Activated CD4-positive, alpha-beta memory T cell treated with anti-CD3 and anti-CD28 coated beads, Interleukin-2, amount 10 ng/mL, durations not matched to agents 7 days and 5 days (primary cell): Measurements from ENCODE around the gene AIFM2. TPM values are rescaled to one million over a fixed set of nuclear protein-coding genes. Genes with fewer than 3 reads are reported as not detected.
"Not testable (repeated sequence)": the region's sequence is repeated elsewhere in the genome, so short reads cannot be mapped to it uniquely, and the experiment has no call there.

ENCODE experiments used
- CTCF ChIA-PET: fragments of 350-600 bp; sonication (Branson Sonifier 250); formaldehyde crosslinking; loops from one replicate; lab custom pipeline; 2021; ENCODE audit warnings: antibody characterized with exemption, inconsistent platforms; lab: Charles Lee
- POLR2A ChIA-PET: fragments of 350-600 bp; sonication (Branson Sonifier 250); formaldehyde crosslinking; loops from one replicate; lab custom pipeline; 2021; ENCODE audit warnings: antibody characterized with exemption; lab: Charles Lee
- DNase-seq: peaks from one replicate; pipeline ENCODE4 v3.0.0-alpha.2; 2020
- H3K27ac Mint-ChIP-seq: one replicate; pipeline ENCODE4 v1.8.0; 2021; ENCODE audit warnings: mild to moderate bottlenecking, mixed read lengths
- H3K27me3 Mint-ChIP-seq: one replicate; pipeline ENCODE4 v1.8.0; 2021; ENCODE audit warnings: mixed read lengths
- H3K36me3 Mint-ChIP-seq: one replicate; pipeline ENCODE4 v1.8.0; 2021; ENCODE audit warnings: low read depth, mixed read lengths
- H3K4me1 Mint-ChIP-seq: one replicate; pipeline ENCODE4 v1.8.0; 2021; ENCODE audit warnings: mixed read lengths
- H3K4me3 Mint-ChIP-seq: one replicate; pipeline ENCODE4 v1.8.0; 2021; ENCODE audit warnings: mild to moderate bottlenecking, mixed read lengths
- H3K9me3 Mint-ChIP-seq: one replicate; pipeline ENCODE4 v1.8.0; 2021; ENCODE audit warnings: mixed read lengths
- total RNA-seq, 2 experiments: library from RNA; stranded (reverse); gene quantifications; one replicate each; pipeline ENCODE4 v1.2.3, GENCODE V29; 2021

Gene AIFM2
- total RNA-seq, 2 experiments from 2014 or later = 3.7 to 3.8 TPM

DNA sequence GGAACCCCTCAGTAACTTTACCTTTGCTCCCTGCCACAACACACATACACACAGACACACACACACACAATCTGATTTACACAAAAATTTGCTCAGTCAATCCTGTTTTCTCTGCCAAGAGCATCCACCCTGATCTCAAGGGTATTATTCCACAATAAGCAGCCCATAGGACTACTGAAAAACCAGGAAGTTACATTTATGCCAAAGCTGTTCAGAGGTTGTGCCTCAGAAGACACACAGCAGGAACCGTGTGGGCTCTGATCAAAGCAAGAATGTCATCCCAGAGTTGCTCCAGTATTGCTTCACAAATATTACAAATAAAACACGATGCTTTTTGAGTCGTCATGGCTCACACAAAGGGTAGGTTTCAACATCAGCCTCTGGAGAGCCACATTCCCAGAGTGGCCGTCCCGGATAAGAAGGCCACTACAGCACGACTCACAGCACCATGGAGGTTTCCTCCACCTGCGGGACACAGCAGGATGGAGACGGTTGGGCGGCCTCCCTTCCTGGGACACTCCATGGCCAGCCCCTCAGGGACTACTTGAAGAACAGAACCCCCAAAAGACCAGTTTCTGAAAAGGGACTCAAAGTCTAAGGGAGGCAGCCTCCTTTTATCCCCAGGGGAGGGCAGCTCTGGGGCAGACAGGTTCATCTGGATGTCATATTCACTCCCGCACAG, 1.6 kb downstream of the AIFM2 start:
- Mint-ChIP-seq H3K36me3 (no peaks in the 10 kb centered on the region), H3K4me3 (no peak overlapping the region), H3K27ac (no peak overlapping the region), H3K9me3 (no peaks in the 10 kb centered on the region), H3K27me3 (no peaks in the 10 kb centered on the region), H3K4me1 (peaks cover 25% of the 10 kb centered on the region)
- ChIA-PET CTCF (interaction anchor here (2.0 kb wide), 1 partner anchor 15 kb away, joined by 10 read pairs; the partner anchor contains the start of gene TYSND1), POLR2A (no interaction called here)
- DNase-seq = no peak

DNA sequence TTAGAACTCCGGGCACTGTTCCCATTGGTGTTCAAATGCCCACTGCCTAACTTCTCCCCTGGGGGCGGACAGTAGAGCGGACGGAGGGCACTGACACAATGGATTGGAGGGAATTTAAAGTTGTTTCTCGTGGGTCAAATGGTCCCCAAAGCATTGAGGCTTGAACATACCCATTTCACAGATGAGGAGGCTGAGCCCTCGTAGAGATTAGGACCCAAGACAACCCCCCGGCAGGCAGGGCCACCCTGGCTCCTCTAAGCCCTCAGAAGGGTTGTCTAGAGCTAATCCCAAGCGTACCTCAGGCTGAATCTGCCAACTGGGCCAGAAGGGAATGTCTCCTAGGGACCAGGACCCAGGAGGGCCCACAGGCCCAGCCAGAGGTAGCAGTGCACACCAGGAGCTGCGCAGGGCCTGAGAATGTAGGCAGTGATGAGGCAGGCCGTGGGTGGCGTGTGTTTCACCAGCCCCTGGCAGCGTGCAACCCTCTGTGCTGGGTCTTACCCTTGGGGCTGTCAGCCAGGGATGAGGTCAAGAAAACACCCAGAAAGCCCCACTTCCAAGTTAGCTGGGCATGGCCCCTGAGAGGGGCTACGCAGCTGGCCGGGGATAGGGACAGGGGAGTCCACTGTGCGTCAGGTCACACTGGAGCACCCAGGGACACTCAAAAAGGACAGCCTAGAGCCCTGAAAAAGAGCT, 5.8 kb downstream of the AIFM2 start:
- H3K4me1 Mint-ChIP-seq = peaks cover 10% of the 10 kb centered on the region
- H3K27me3 Mint-ChIP-seq = no peaks in the 10 kb centered on the region
- no peak for DNase-seq
- no peak overlapping the region for H3K27ac Mint-ChIP-seq
- no peaks in the 10 kb centered on the region for H3K9me3 Mint-ChIP-seq
- no peak overlapping the region for H3K4me3 Mint-ChIP-seq
- no peaks in the 10 kb centered on the region for H3K36me3 Mint-ChIP-seq
- ChIA-PET POLR2A (interaction anchor here (1.0 to 1.7 kb wide), 2 partner anchors 19 to 34 kb away, joined by 3 to 5 read pairs; partner anchors contain the start of gene TYSND1), CTCF (interaction anchor here (1.1 kb wide), 1 partner anchor 11 kb away, joined by 4 read pairs; no protein-coding TSS in a partner anchor)

DNA sequence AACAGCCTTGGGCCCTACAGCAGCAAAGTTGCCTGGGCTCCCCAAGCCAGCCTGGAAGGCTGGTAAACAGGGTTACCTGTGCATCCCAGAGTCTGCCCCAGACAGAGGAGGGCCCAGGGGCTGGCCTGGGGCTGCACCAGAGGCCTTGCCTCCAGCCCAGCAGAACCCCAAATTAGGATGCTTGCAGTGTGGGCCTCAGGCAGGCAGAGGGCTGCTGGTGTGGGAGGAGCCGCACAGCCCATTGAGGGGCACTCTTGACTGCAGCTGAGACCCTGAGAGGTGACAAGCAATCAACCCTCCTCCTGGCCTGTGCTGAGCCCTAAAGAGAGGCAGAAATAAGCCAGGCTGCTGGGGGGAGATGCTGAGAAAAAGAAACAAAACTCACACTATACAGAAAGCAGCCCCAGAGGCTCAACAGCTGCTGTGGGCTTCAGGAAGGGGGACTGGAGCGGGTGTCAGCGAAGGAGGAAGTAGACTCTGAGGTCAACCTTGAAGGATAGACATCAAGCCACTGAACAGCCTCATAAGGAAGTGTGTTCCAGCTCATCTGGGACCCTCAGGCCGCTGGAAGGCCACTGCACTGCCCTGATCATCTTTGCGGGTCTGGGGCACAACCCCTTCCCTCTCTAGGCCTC, 6.6 kb downstream of the AIFM2 start:
- POLR2A ChIA-PET = interaction anchor here (1.0 kb wide), 1 partner anchor 33 kb away, joined by 3 read pairs; no protein-coding TSS in a partner anchor
- Mint-ChIP-seq H3K4me3 (no peak overlapping the region), H3K36me3 (no peaks in the 10 kb centered on the region), H3K27ac (no peak overlapping the region), H3K4me1 (peaks cover 7% of the 10 kb centered on the region), H3K27me3 (no peaks in the 10 kb centered on the region), H3K9me3 (no peaks in the 10 kb centered on the region)
- DNase-seq = no peak
- CTCF ChIA-PET = interaction anchor here (0.7 to 1.1 kb wide), 2 partner anchors 10 to 20 kb away, joined by 3 to 4 read pairs; partner anchors contain the start of gene TYSND1

DNA sequence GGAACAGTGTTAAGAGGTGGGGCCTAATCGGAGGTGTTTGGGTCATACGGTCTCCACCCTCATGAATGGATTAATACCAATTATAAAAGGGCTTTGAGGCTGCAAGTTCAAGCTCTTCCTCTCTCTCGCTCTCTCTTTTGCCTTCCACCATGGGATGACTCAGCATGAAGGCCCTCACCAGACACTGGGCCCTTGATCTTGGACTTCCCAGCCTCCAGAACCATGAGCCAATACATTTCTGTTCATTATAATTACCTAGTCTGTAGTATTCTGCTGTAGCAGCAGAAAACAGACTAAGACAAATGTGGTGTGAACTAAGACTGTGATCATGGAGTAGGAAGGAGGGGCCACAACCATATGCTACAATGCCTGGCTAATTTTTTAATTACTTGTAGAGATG, 7.7 kb downstream of the AIFM2 start:
- no peak for DNase-seq
- H3K27ac Mint-ChIP-seq = no peak overlapping the region
- no peaks in the 10 kb centered on the region for H3K9me3 Mint-ChIP-seq
- H3K27me3 Mint-ChIP-seq = no peaks in the 10 kb centered on the region
- no peak overlapping the region for H3K4me3 Mint-ChIP-seq
- CTCF ChIA-PET = interaction anchor here (0.7 to 1.7 kb wide), 2 partner anchors 9 to 19 kb away, joined by 3 to 11 read pairs; no protein-coding TSS in a partner anchor
- no peaks in the 10 kb centered on the region for H3K36me3 Mint-ChIP-seq
- POLR2A ChIA-PET = no interaction called here
- H3K4me1 Mint-ChIP-seq = peaks cover 2% of the 10 kb centered on the region

DNA sequence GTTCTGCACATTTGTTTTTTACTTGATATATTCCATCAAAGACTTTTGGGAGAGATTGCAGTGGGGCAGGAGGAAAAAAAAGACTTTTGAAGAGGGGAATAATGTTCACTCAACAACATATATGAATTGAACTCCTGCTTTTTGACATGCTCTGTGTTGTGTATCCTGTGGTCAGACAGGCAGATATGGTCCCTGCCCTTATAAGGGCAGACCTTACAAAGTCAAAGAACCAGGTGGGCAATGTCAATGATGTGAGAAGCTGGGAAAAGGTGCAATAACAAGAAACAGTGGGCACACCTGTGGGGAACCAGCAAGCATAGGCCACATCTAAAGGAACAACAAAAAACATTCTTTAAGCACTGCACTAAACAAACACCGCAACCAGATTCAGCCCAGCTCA, 8.2 kb downstream of the AIFM2 start:
- no peak overlapping the region for H3K27ac Mint-ChIP-seq
- no peaks in the 10 kb centered on the region for H3K36me3 Mint-ChIP-seq
- no peaks in the 10 kb centered on the region for H3K9me3 Mint-ChIP-seq
- no peaks in the 10 kb centered on the region for H3K27me3 Mint-ChIP-seq
- ChIA-PET POLR2A (no interaction called here), CTCF (interaction anchor here (1.7 kb wide), 1 partner anchor 9 kb away, joined by 11 read pairs; no protein-coding TSS in a partner anchor)
- H3K4me3 Mint-ChIP-seq = no peak overlapping the region
- no peak for DNase-seq
- peaks cover 2% of the 10 kb centered on the region for H3K4me1 Mint-ChIP-seq

DNA sequence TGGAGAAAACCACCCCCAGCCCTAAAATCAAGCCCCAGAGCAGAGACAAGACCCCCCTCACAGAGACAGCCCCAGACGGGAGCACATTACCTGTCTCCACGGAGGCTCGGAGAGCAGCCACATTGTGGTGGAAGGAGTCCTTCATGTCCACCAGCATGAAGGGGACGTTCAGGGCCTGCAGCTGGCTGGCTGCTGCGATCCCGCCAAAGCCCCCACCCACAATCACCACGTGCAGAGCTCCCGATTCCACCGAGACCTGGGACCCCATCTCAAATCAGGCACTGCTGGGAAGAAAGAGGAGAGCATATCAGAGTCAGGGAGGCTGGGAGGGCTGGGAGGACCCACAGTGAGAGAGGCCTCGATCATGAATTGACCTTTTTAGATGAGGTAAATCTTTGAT, 8.8 kb downstream of the AIFM2 start:
- Mint-ChIP-seq H3K9me3 (no peaks in the 10 kb centered on the region), H3K4me3 (no peak overlapping the region), H3K4me1 (peaks cover 2% of the 10 kb centered on the region), H3K27ac (no peak overlapping the region), H3K36me3 (no peaks in the 10 kb centered on the region), H3K27me3 (no peaks in the 10 kb centered on the region)
- CTCF ChIA-PET = interaction anchor here (1.7 to 2.0 kb wide), 2 partner anchors 8 to 22 kb away, joined by 7 to 11 read pairs; partner anchors contain the start of gene TYSND1
- DNase-seq = no peak
- POLR2A ChIA-PET = no interaction called here

DNA sequence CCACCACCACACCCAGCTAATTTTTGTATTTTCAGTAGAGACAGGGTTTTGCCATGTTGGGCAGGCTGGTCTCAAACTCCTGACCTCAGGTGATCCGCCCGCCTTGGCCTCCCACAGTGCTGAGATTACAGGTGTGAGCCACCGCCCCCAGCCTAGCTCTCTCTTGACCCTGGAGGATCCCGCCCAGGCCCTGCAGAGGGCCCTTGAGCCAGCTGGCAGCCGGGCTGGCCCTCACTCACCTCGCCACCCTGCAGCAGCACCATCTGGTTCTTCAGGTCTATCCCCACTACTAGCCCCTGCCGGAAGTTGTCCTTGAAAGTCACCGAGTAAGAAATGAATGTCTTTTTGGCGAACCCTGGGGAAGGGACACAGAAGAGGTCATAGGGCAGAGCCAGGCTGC, 9.5 kb downstream of the AIFM2 start:
- H3K4me3 Mint-ChIP-seq, POLR2A ChIA-PET, H3K27ac Mint-ChIP-seq, DNase-seq, H3K9me3 Mint-ChIP-seq, H3K36me3 Mint-ChIP-seq, H3K27me3 Mint-ChIP-seq, H3K4me1 Mint-ChIP-seq: not testable (repeated sequence)
- CTCF ChIA-PET = interaction anchor here (2.0 kb wide), 1 partner anchor 23 kb away, joined by 7 read pairs; the partner anchor contains the start of gene TYSND1

DNA sequence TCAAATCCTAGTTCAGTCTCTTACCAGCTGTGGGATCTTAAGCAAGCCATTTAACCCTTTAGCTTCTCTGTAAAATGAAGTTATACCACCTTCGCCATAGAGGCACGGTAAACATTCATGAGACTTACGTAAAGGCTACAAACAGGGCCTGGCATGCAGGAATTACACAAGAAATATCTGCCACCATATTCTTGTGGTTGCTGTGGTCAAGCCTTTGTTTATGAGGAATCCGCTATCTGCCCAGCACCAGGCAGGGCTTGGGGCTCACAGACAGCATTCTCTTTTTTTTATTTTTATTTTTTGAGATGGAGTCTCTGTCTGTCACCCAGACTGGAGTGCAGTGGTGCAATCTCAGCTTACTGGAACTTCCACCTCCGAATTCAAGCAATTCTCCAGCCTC, 9.9 kb downstream of the AIFM2 start:
- POLR2A ChIA-PET = no interaction called here
- H3K4me3 Mint-ChIP-seq = no peak overlapping the region
- no peaks in the 10 kb centered on the region for H3K36me3 Mint-ChIP-seq
- H3K9me3 Mint-ChIP-seq = no peaks in the 10 kb centered on the region
- no peak overlapping the region for H3K27ac Mint-ChIP-seq
- CTCF ChIA-PET = interaction anchor here (2.0 kb wide), 1 partner anchor 23 kb away, joined by 7 read pairs; the partner anchor contains the start of gene TYSND1
- H3K27me3 Mint-ChIP-seq = no peaks in the 10 kb centered on the region
- H3K4me1 Mint-ChIP-seq = peaks cover 2% of the 10 kb centered on the region
- no peak for DNase-seq

DNA sequence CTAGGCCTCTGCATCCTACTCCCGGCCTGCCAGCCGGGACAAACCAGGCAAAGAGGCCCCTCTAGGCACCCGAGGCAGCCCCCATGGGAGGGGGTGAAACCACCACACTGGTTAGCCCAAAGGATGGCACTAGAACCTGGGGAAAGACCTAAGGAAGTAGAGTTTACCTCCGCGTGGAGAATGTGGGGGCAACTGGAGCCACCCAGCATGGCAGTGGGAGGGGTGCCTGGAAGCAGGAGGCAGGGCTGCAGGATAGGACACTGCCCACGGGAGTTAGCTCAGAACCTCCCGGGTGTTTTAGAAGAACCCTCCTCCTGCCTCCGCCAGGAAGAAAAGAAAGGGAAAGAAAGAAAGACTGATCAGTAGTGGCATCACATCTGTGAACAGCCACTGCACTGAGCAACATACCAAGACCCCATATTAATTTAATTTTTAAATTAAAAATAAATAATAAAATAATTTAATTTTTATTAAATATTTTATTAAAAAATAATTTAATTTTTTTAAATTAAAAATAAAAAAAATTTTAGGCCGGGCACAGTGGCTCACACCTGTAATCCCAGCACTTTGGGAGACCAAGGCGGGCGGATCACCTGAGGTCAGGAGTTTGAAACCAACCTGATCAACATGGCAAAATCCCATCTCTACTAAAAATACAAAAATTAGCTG, 11.2 kb downstream of the AIFM2 start:
- CTCF ChIA-PET = interaction anchor here (2.0 kb wide), 1 partner anchor 25 kb away, joined by 7 read pairs; the partner anchor contains the start of gene TYSND1
- H3K36me3 Mint-ChIP-seq = no peaks in the 10 kb centered on the region
- H3K9me3 Mint-ChIP-seq = no peaks in the 10 kb centered on the region
- no peak for DNase-seq
- H3K27me3 Mint-ChIP-seq = no peaks in the 10 kb centered on the region
- H3K4me3 Mint-ChIP-seq = no peak overlapping the region
- H3K27ac Mint-ChIP-seq = no peak overlapping the region
- POLR2A ChIA-PET = no interaction called here
- peaks cover 2% of the 10 kb centered on the region for H3K4me1 Mint-ChIP-seq

DNA sequence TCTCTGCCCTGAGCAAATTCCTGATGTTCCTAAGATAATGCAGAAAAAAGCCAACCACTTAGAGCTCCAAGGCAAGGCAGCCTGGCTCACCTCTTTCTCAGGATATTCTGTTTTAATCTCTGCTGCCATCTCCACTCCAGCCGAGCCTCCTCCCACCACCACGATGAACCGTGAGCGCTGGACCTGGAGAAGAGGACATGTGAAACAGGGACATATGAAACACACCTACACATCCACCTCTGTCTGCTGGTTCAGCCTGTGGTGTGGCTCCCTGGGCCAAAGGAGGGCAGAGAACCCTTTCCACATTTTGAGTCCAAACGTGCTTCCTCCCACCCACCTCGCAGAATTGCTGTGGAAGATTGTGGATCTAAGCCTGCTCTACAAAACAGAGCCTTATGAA, 12.2 kb downstream of the AIFM2 start:
- no peaks in the 10 kb centered on the region for H3K27me3 Mint-ChIP-seq
- POLR2A ChIA-PET = no interaction called here

DNA sequence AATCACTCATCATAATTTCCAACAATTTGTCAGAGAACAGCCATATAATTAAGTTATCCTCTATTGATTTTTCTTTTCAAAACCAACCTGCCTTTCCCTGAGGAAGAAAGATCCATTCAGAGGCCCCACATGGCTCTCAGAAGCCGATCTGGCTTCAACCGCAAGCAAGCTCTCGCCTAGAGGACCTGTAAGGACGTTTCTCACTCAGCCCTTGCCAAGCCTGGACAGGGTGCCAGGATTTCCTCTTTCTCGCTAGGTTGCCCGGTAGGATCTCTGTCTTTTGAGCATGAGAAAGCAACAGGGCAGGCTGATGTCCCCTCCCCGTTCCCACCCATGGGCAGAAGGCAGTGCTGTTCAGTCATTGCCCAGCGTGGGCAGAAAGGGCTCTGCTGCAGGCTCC, 13.0 kb downstream of the AIFM2 start:
- no peaks in the 10 kb centered on the region for H3K27me3 Mint-ChIP-seq
- CTCF ChIA-PET = interaction anchor here (2.4 to 7.3 kb wide), 2 partner anchors 23 to 26 kb away, joined by 18 to 85 read pairs; partner anchors contain the start of gene TYSND1
- H3K4me3 Mint-ChIP-seq = no peak overlapping the region

More for the DNA sequence above, 12.2 kb downstream of the AIFM2 start:
- Mint-ChIP-seq H3K27ac (no peak overlapping the region), H3K36me3 (no peaks in the 10 kb centered on the region), H3K9me3 (no peaks in the 10 kb centered on the region), H3K4me1 (peaks cover 4% of the 10 kb centered on the region), H3K4me3 (no peak overlapping the region)
- DNase-seq = no peak
- CTCF ChIA-PET = interaction anchor here (0.6 kb wide), 1 partner anchor 247 kb away, joined by 3 read pairs; no protein-coding TSS in a partner anchor

DNA sequence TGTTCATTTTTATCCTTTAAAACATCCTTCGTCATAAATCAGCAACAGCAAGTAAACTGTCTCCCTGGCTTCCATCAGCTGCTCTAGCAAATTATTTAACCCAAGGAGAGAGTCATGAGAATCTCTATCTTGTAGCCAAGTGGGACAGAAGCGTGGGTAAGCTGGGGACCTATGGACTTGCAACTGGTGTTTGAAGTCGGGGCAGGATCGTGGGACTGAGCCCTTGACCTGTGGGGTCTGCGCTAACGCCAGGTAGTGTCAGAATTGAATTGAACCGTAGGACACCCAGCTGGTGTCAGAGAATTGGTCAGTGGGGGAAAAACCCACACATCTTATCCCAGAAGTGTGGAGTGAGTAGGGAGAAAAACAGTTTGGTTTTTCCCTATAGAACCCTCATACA, 13.4 kb downstream of the AIFM2 start:
- H3K36me3 Mint-ChIP-seq = no peaks in the 10 kb centered on the region
- CTCF ChIA-PET = interaction anchor here (0.8 to 7.3 kb wide), 6 partner anchors 9 to 245 kb away, joined by 3 to 85 read pairs (median 11); partner anchors contain the start of gene TYSND1
- H3K27ac Mint-ChIP-seq = no peak overlapping the region

More for the DNA sequence above, 13.0 kb downstream of the AIFM2 start:
- H3K4me1 Mint-ChIP-seq = peaks cover 4% of the 10 kb centered on the region
- H3K27ac Mint-ChIP-seq = no peak overlapping the region
- no peak for DNase-seq
- H3K36me3 Mint-ChIP-seq = no peaks in the 10 kb centered on the region
- no peaks in the 10 kb centered on the region for H3K9me3 Mint-ChIP-seq
- POLR2A ChIA-PET = no interaction called here

More for the DNA sequence above, 13.4 kb downstream of the AIFM2 start:
- Mint-ChIP-seq H3K4me1 (peaks cover 2% of the 10 kb centered on the region), H3K4me3 (no peak overlapping the region), H3K27me3 (no peaks in the 10 kb centered on the region), H3K9me3 (no peaks in the 10 kb centered on the region)
- POLR2A ChIA-PET = interaction anchor here (1.0 kb wide), 1 partner anchor 27 kb away, joined by 3 read pairs; no protein-coding TSS in a partner anchor
- no peak for DNase-seq
